ENCODE measurements around the gene TUBA4A. TPM values are rescaled to one million over a fixed set of nuclear protein-coding genes. Genes with fewer than 3 reads are reported as not detected.
A peak's percentile ranks its signal among the peaks of the same experiment; 100 is the strongest.

The TUBA4A gene
- total and polyA plus RNA-seq, 2 of the 8 experiments (the other 6 are each of a cell fraction or from before 2014, with no cell fraction given) = 67.3 to 172 TPM

DNA sequence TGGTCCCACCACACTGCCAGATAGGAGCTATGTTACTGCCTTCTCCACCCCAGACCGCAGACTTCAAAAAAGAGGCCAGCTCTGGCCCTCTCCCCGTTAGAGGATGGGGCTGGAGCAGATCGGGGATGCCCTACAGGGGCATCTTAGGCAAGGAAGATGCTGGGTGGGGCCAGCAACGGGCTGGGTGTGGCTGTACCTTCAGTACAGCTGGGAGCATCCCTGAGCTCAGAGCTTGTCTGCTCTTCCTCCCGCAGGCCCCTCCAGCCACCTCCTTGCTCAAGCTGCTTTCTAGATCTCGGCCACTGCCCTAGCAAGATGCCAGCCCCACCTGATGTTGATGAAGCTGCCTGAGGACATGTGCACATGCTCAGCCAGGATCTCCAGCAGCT lies 45.6 kb upstream of the TUBA4A start:
- Histone ChIP-seq H3K27me3 (replicated peaks in 1 of 4; ENCODE audit: control insufficient read depth in 3 of 4, extremely low read depth in 1 of 4, insufficient read depth in 3 of 4, low read length in 3 of 4) (peaks cover 0 to 28% (median 15%) of the 10 kb centered on the region in 4 experiments; a peak in 6 of 7 replicates), H3K27ac (ENCODE audit: low read depth, low read length) (no peak overlapping the region), H3K4me3 (ENCODE audit: extremely low read depth in 1 of 4, insufficient read depth in 2 of 4, low read depth in 3 of 4, low read length in 4 of 4) (no peak overlapping the region), H2AK5ac (ENCODE audit: low read depth, low read length) (no peak overlapping the region), H2BK15ac (ENCODE audit: low read length) (no peak overlapping the region), H3K4me2 (ENCODE audit: insufficient read depth in 1 of 2, low read depth in 2 of 2, low read length in 2 of 2) (no peak overlapping the region), H4K20me1 (replicated peaks in 1 of 2; ENCODE audit: control insufficient read depth in 1 of 2, insufficient read depth in 2 of 2, low read length in 2 of 2) (no peaks in the 10 kb centered on the region), H3K36me3 (ENCODE audit: control insufficient read depth in 2 of 4, insufficient read depth in 4 of 4, low read length in 3 of 4) (no peaks in the 10 kb centered on the region), H2BK20ac (ENCODE audit: low read length) (peak overlapping the region; percentile 6; the same call in 1 of the 2 replicates), H3K4ac (replicated peaks; ENCODE audit: insufficient read length, low read depth, low read length) (no peak overlapping the region), H4K8ac (ENCODE audit: extremely low read depth, insufficient read depth, low read length) (0 out of 2 replicates have a peak overlapping the region, but pooled peaks have one; percentile 4), H3K79me2 (ENCODE audit: control insufficient read depth in 1 of 2, insufficient read depth in 2 of 2, low read length in 2 of 2) (no peaks in the 10 kb centered on the region), H2BK12ac (ENCODE audit: low read depth, low read length) (no peak overlapping the region), H2AFZ (ENCODE audit: low read length) (no peak overlapping the region), H3K18ac (ENCODE audit: extremely low read depth, low read length) (no peak overlapping the region), H4K5ac (ENCODE audit: insufficient read length, low read depth, low read length) (no peak overlapping the region), H3K9ac (replicated peaks in 1 of 4; ENCODE audit: extremely low read depth in 1 of 4, low read depth in 3 of 4, low read length in 3 of 4) (no peak overlapping the region), H2BK5ac (ENCODE audit: low read depth, low read length) (no peak overlapping the region), H3K9me3 (ENCODE audit: insufficient read depth in 2 of 2, low read depth in 1 of 2, low read length in 1 of 2) (no peaks in the 10 kb centered on the region), H3K23ac (ENCODE audit: insufficient read length) (no peak overlapping the region), H3K79me1 (ENCODE audit: low read depth, low read length) (no peaks in the 10 kb centered on the region; the same call in 1 of the 2 replicates), H3K14ac (ENCODE audit: insufficient read length) (no peak overlapping the region), H3K4me1 (replicated peaks in 1 of 4; ENCODE audit: control insufficient read depth in 3 of 4, insufficient read depth in 4 of 4, low read length in 3 of 4) (peaks cover 0 to 4% (median 3%) of the 10 kb centered on the region in 4 experiments; a peak in 4 of 7 replicates), H4K91ac (replicated peaks; ENCODE audit: insufficient read length, low read length) (no peak overlapping the region), H3K56ac (replicated peaks; ENCODE audit: insufficient read length, low read depth, low read length) (no peak overlapping the region), H2BK120ac (replicated peaks; ENCODE audit: low read depth, low read length) (no peak overlapping the region), H3K23me2 (ENCODE audit: low read depth, low read length) (peaks cover under 1% of the 10 kb centered on the region; the same call in 1 of the 2 replicates)
- 82% methylated on average over 6 of the region's 6 CpGs; no CpG with 5 or more reads in 1 of the 2 experiments for WGBS, 2 experiments (ENCODE audit: extremely low coverage in 1 of 2, insufficient coverage in 1 of 2, insufficient read length in 1 of 2, insufficient replicate concordance in 2 of 2, low coverage in 1 of 2, low lambda C conversion rate in 2 of 2, missing lambda C conversion rate in 1 of 2)
- FAIRE-seq (no peak), DNase-seq (ENCODE audit: low read depth in 1 of 2, low spot score in 2 of 2) (no peak)
- POLR2A ChIA-PET (ENCODE audit: partially characterized antibody) = interaction anchor here (1.0 to 3.7 kb wide), 4 partner anchors 12 to 80 kb away, joined by 3 to 19 read pairs (median 5); partner anchors contain the start of genes ABCB6, GLB1L and STK16
- CTCF ChIA-PET (ENCODE audit: partially characterized antibody) = interaction anchor here (0.6 to 13.4 kb wide), 46 partner anchors 7 to 297 kb away, joined by 3 to 118 read pairs (median 4); partner anchors contain the start of genes DNAJB2, GLB1L, PTPRN and SLC23A3
- no peak for TF ChIP-seq HDAC2 (IDR thresholded peaks at IDR 0.05; ENCODE audit: borderline replicate concordance in 1 of 2, low read depth in 2 of 2, low read length in 2 of 2)
- TF ChIP-seq BACH1 (IDR thresholded peaks at IDR 0.05; ENCODE audit: low read length) = no peak
- no peak for TF ChIP-seq ZNF274 (IDR thresholded peaks at IDR 0.05; ENCODE audit: borderline replicate concordance, extremely low read depth, low read length)
- no peak for TF ChIP-seq EZH2 (IDR thresholded peaks at IDR 0.05; ENCODE audit: low read depth, low read length, severe bottlenecking)
- TF ChIP-seq EP300 (IDR thresholded peaks at IDR 0.05; ENCODE audit: borderline replicate concordance in 1 of 2, low read depth in 2 of 2, low read length in 2 of 2) = no peak
- no peak for TF ChIP-seq SP1 (IDR thresholded peaks at IDR 0.05; ENCODE audit: low read depth, low read length)
- TF ChIP-seq POLR2A (IDR thresholded peaks at IDR 0.05; ENCODE audit: control extremely low read depth in 1 of 2, low read depth in 2 of 2, low read length in 2 of 2) = no peak
- TF ChIP-seq BRCA1 (IDR thresholded peaks at IDR 0.05; ENCODE audit: low read depth, low read length) = no peak
- TF ChIP-seq RFX5 (IDR thresholded peaks at IDR 0.05; ENCODE audit: borderline replicate concordance, low read depth, low read length) = no peak
- no peak for TF ChIP-seq EGR1 (IDR thresholded peaks at IDR 0.05; ENCODE audit: borderline replicate concordance, low read depth, low read length)
- TF ChIP-seq HDAC6 (IDR thresholded peaks at IDR 0.05; ENCODE audit: low read depth, low read length) = no peak
- no peak for TF ChIP-seq POU5F1 (IDR thresholded peaks at IDR 0.05; ENCODE audit: low read depth, low read length)
- TF ChIP-seq SIX5 (IDR thresholded peaks at IDR 0.05; ENCODE audit: low read depth, low read length) = no peak
- TF ChIP-seq KDM1A (IDR thresholded peaks at IDR 0.05; ENCODE audit: borderline replicate concordance, low read length) = no peak

Data from H1 (cell line).